Large intestine (tissue), 3 donors: ENCODE measurements around the gene EVI5L. TPM values are rescaled to one million over a fixed set of nuclear protein-coding genes. Genes with fewer than 3 reads are reported as not detected.
A peak's percentile ranks its signal among the peaks of the same experiment; 100 is the strongest.

ENCODE experiments used
- DNase-seq, 2 donors: peaks; one replicate each; pipeline versions ENCODE4 v3.0.0 to v3.0.0-alpha.2; 2013
- H3K27ac ChIP-seq: one replicate; pipeline ENCODE4 v1.5.1; 2013; ENCODE audit warnings: low read length
- H3K27me3 ChIP-seq: 2 replicates; pipeline ENCODE4 v1.6.1; 2013; ENCODE audit warnings: low read length; ENCODE audit not compliant: control insufficient read depth, insufficient read depth
- H3K36me3 ChIP-seq: 2 replicates; pipeline ENCODE4 v1.6.1; 2013; ENCODE audit warnings: low read length; ENCODE audit not compliant: control insufficient read depth, insufficient read depth
- H3K4me1 ChIP-seq: one replicate; pipeline ENCODE4 v1.6.1; 2013; ENCODE audit warnings: low read length; ENCODE audit not compliant: control insufficient read depth, insufficient read depth
- H3K4me3 ChIP-seq: one replicate; pipeline ENCODE4 v1.5.1; 2013; ENCODE audit warnings: low read length
- H3K9me3 ChIP-seq: one replicate; pipeline ENCODE4 v1.6.1; 2013; ENCODE audit warnings: mild to moderate bottlenecking, low read depth, low read length, moderate library complexity; ENCODE audit not compliant: control insufficient read depth
- WGBS: methylation state at CpG from one replicate; pipeline ENCODE4 v1.1.5; 2013; ENCODE audit warnings: low lambda C conversion rate; ENCODE audit not compliant: insufficient coverage; 5-methylcytosine and 5-hydroxymethylcytosine counted together
- polyA plus RNA-seq: library from polyadenylated mRNA; unstranded; fragments of 120-200 nt; gene quantifications from one replicate; pipeline ENCODE4 v1.2.1, GENCODE V29; 2013

EVI5L gene
- polyA plus RNA-seq, 1 donor = 9.3 TPM

DNA sequence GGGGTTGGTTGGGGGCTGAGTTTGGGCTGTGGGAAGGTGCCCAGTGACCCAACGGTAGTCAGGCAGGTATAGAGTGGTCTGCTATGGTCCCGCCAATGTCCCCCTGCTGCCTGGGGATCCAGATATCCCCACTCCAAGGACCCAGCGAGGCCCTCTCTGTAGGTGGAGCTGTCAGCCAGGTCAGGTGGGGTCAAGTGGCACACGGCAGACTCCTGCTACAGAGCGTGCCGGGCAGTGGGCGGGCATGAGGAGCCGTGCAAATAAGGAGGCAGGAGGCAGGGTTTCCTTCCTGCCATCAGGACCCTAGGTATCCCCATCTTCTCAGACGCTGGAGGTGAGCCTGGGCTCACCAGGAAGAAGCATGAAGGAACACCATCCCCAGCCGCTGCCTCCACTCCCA lies 14.9 kb downstream of the EVI5L start:
- Histone ChIP-seq H3K27me3 (no peaks in the 10 kb centered on the region), H3K4me3 (no peak overlapping the region), H3K36me3 (no peaks in the 10 kb centered on the region), H3K27ac (peak overlapping the region; percentile 2), H3K4me1 (peaks cover 13% of the 10 kb centered on the region), H3K9me3 (peaks cover 7% of the 10 kb centered on the region)
- no CpG with 5 or more reads among the region's 10 CpGs for WGBS
- no peak for DNase-seq

DNA sequence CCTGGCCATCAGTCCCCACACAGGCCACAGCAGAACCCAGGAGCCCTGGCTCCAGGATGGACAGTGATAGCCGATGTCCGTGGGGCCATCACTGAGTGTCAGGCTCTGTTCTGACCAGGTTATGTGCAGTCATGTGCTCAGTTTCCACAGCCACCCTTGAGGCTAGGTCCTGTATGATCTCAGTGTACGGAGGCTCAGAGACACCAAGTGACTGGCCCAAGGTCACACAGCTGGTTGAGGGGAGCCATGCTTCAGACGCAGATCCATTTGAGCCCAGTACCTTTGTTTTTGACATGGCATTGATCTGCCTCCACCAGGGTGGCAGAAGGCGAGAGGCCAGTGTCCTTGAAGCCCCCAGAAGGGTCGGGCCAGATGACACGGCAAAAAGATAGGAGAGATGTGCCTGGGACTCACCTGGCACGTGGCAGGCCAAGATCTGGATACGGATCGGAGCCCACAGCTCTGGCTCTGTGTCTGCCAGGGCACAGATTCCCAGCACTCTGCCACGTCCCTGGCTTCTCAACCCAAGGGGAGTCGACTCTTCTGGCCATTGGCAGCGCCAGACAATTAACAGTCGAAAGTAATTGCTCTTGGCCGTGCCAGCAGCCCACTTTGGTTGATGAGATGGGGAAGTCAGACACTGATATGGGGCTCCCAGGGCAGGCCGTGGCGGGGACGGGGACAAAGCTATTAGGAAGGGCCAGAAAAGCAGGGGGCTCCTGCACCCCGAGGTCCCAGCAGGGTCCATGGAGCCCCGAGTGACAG lies 15.6 kb downstream of the EVI5L start:
- no CpG with 5 or more reads among the region's 20 CpGs for WGBS
- no peaks in the 10 kb centered on the region for H3K27me3 ChIP-seq
- DNase-seq = no peak

DNA sequence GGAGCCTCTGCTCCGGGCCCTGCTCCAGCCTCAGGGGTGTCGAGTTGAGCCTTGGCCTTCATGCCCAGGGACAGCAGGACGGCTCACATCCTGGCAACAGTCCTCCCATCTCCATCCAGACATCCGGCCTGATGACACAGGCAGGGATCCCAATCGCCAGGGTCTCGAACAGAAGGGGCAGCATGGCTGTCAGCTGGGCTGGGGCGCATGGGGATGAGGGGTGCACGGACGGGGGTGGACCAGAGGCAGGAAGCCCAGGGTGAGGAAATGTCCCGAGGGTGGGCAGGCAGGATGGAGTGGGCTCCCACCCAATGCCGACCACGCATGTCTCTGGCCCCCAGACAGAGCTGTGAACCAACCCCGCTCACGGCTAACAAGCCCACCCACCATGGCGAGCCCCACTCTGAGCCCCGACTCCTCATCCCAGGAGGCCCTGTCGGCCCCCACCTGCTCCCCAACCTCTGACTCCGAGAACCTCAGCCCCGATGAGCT lies 16.2 kb downstream of the EVI5L start:
- DNase-seq = no peak
- Histone ChIP-seq H3K4me3 (no peak overlapping the region), H3K9me3 (peaks cover 7% of the 10 kb centered on the region), H3K4me1 (peaks cover 13% of the 10 kb centered on the region), H3K27ac (no peak overlapping the region), H3K27me3 (no peaks in the 10 kb centered on the region), H3K36me3 (no peaks in the 10 kb centered on the region)
- WGBS = no CpG with 5 or more reads among the region's 19 CpGs

More for the DNA sequence above, 15.6 kb downstream of the EVI5L start:
- Histone ChIP-seq H3K4me3 (no peak overlapping the region), H3K27ac (no peak overlapping the region), H3K4me1 (peaks cover 13% of the 10 kb centered on the region), H3K36me3 (no peaks in the 10 kb centered on the region), H3K9me3 (peaks cover 7% of the 10 kb centered on the region)

DNA sequence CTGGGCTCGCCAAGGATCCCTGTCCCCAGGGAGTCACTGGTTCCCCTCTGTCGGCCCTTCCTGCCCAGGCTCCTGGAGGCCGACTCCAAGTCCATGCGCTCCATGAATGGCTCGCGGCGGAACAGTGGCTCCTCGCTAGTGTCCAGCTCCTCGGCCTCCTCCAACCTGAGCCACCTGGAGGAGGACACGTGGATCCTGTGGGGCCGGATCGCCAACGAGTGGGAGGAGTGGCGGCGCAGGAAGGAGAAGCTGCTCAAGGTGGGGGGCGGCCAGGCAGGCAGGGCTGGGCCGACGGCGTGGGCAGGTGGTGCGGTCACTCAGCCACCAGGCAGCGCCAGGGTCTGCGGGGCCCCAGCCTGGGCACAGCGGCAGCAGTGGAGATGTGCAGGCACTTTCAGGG lies 17.6 kb downstream of the EVI5L start:
- Histone ChIP-seq H3K9me3 (peaks cover 7% of the 10 kb centered on the region), H3K4me3 (no peak overlapping the region), H3K27me3 (no peaks in the 10 kb centered on the region), H3K36me3 (no peaks in the 10 kb centered on the region), H3K27ac (no peak overlapping the region), H3K4me1 (peaks cover 13% of the 10 kb centered on the region)
- WGBS = 100% methylated on average over 1 of the region's 23 CpGs
- no peak for DNase-seq

DNA sequence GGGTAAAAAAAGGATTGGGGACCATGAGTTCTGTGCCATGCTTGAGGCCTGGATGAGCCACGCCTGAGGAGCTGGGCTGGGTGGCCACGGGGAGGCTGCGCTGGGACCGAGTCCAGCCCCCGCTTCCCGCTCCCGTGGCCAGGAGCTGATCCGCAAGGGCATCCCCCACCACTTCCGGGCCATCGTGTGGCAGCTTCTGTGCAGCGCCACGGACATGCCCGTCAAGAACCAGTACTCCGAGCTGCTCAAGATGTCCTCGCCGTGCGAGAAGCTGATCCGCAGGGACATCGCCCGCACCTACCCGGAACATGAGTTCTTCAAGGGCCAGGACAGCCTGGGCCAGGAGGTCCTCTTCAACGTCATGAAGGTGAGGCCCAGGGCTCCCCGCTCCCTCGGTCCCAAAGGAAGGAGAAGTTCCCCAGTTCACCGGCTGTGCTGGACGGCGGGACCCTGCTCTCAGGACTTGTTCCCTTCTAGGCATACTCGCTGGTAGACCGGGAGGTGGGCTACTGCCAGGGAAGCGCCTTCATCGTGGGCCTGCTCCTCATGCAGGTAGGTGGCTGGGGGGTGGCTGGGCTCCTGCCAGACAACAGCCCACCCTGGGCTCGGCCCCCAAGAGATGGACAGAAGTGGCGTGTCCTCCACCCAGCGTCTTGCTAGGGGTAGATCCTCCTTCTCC lies 18.9 kb downstream of the EVI5L start:
- DNase-seq = no peak
- Histone ChIP-seq H3K36me3 (no peaks in the 10 kb centered on the region), H3K4me1 (peaks cover 22% of the 10 kb centered on the region), H3K9me3 (no peaks in the 10 kb centered on the region), H3K4me3 (no peak overlapping the region), H3K27ac (no peak overlapping the region), H3K27me3 (no peaks in the 10 kb centered on the region)
- no CpG with 5 or more reads among the region's 34 CpGs for WGBS

DNA sequence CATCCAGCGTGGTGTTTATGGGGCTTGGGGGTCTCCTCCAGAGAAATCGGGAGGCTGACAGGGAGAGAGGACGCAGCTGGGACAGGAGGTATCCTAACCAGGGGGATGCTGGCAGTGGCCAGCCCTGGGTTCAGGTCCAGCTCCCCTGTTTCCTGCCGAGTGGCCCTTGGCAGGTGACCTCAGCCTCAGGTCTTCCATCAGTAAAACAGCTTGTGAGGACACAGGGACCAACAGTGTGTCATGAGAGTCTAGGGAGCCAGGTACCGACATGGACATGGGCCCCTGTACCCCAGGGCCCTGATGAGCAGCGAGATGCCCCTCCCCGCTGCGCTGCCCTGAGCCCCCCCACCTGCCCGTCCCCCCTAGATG lies 19.6 kb downstream of the EVI5L start:
- no peak for DNase-seq
- WGBS = no CpG with 5 or more reads among the region's 9 CpGs
- H3K4me3 ChIP-seq = no peak overlapping the region
- H3K27ac ChIP-seq = no peak overlapping the region
- peaks cover 16% of the 10 kb centered on the region for H3K4me1 ChIP-seq
- no peaks in the 10 kb centered on the region for H3K9me3 ChIP-seq
- H3K27me3 ChIP-seq = no peaks in the 10 kb centered on the region
- no peaks in the 10 kb centered on the region for H3K36me3 ChIP-seq

DNA sequence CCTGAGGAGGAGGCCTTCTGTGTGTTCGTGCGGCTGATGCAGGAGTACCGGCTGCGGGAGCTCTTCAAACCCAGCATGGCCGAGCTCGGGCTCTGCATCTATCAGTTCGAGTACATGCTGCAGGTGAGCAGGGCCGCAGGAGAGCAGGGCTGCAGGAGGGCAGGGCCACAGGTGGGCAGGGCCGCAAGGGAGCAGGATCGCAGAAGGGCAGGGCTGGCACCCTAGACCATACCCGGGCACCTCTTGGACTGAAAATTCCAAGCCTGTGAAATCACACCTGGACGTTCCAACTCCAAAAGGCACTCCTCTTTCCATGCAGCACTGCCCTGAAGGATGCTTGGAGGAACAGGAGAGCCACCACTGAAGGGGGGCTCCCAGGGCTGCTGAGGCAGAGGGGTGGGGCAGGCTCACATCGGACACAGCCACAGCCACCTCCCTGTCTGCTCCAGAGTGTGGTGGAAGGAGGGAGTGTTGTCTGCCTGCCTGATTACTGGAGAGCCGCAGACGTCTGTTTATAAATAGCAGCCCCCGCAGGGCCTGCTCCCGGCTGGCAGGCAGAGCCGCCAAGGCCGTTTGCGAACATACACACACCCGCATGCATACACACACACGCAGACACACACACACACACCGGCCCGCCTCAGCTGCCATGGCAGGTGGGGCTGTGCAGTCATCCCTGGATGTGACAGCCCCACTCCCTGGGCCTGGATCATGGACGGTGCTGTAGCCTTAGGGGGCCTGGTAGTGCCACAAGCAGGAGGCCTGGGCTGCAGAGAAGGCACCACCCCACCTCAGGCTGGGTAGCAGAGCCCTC lies 20.2 kb downstream of the EVI5L start:
- Histone ChIP-seq H3K9me3 (no peaks in the 10 kb centered on the region), H3K4me3 (no peak overlapping the region), H3K27me3 (no peaks in the 10 kb centered on the region), H3K27ac (no peak overlapping the region), H3K4me1 (peaks cover 11% of the 10 kb centered on the region), H3K36me3 (no peaks in the 10 kb centered on the region)
- WGBS = no CpG with 5 or more reads among the region's 25 CpGs
- DNase-seq = no peak

DNA sequence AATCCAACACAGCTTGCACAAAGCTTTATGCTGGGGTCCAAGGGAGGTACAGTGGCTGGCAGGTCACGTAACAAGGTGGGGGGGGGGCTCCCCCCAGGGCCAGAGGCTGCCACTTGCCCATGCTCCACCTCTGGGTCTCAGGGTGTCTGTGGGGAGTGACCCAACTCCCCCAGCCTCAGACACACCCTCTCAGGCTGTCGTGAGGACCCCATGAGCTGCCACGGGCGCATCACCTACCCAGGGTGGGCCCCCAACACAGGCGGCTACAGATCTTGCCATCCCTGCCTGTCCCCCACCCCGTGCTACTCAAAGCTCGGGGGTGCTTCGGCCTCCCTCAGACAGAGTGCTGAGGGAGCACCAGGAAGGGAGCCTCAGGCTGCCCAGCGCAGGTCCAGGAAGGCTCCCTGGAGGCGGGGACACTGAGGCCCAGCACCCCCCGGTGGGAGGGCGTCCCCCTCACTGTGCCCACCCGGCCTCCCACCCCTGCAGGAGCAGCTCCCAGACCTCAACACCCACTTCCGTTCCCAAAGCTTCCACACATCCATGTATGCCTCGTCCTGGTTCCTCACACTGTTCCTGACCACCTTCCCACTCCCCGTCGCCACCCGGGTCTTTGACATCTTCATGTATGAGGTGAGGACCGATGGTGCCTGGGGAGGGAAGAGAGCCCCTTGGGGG lies 21.1 kb downstream of the EVI5L start:
- H3K27me3 ChIP-seq = no peaks in the 10 kb centered on the region
- H3K27ac ChIP-seq = no peak overlapping the region
- no peak for DNase-seq
- H3K4me1 ChIP-seq = peaks cover 10% of the 10 kb centered on the region
- no peaks in the 10 kb centered on the region for H3K36me3 ChIP-seq
- H3K9me3 ChIP-seq = no peaks in the 10 kb centered on the region
- WGBS = no CpG with 5 or more reads among the region's 19 CpGs
- no peak overlapping the region for H3K4me3 ChIP-seq

DNA sequence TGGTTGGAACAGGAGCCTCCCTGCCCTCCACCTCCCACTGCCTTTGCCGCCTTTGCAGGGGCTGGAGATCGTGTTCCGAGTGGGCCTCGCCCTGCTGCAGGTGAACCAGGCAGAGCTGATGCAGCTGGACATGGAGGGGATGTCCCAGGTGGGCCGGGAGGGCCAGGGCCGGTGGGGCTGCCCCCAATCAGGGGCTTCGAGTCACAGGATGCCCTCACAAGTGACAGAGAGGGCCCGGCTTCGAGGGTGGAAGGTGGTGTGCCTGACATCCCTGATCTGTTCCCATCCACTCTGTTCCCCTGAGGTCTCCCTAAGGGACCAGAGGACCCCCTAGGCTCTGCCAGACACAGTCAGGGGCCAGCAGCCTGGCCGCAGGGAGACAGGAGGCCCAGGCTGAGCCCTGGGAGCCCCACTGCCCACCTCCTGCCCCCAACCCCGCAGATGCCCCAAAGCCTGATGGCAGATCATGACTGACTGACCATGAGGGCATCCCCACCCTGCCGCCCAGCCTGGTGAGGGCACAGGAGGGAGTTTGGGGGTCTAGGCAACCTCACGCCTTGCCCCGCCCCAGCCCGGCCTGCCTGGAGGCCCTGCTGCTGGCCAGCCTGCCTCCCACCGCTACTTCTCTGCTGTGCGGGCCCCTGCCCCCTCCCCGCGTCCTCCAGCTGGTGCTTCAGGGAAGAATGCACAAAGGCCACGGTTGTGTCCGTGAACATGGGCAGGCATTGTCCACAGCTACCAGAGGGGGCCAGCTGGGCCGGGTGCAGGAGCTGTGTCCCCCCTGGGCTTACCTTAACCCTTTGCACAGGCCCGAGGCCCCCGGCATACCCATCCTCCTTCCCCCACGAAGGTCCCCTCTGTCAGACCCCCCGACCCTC lies 21.8 kb downstream of the EVI5L start:
- no peaks in the 10 kb centered on the region for H3K36me3 ChIP-seq
- no peak overlapping the region for H3K27ac ChIP-seq
- no peak for DNase-seq
- H3K4me1 ChIP-seq = peaks cover 10% of the 10 kb centered on the region
- no peak overlapping the region for H3K4me3 ChIP-seq
- WGBS = 93% methylated on average over 3 of the region's 26 CpGs
- no peaks in the 10 kb centered on the region for H3K9me3 ChIP-seq
- H3K27me3 ChIP-seq = no peaks in the 10 kb centered on the region
